GM19035 (cell line): ENCODE results near the gene PTRHD1.
A peak's percentile ranks its signal among the peaks of the same experiment; 100 is the strongest.
"Not testable (repeated sequence)": the region's sequence is repeated elsewhere in the genome, so short reads cannot be mapped to it uniquely, and the experiment has no call there.

Source experiments
- ATAC-seq: cut with Tn5 transposase; IDR thresholded peaks from one replicate; pipeline ENCODE4 v1.9.1; 2021; ENCODE audit not compliant: unreplicated experiment

The PTRHD1 gene, protein sequence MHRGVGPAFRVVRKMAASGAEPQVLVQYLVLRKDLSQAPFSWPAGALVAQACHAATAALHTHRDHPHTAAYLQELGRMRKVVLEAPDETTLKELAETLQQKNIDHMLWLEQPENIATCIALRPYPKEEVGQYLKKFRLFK

DNA sequence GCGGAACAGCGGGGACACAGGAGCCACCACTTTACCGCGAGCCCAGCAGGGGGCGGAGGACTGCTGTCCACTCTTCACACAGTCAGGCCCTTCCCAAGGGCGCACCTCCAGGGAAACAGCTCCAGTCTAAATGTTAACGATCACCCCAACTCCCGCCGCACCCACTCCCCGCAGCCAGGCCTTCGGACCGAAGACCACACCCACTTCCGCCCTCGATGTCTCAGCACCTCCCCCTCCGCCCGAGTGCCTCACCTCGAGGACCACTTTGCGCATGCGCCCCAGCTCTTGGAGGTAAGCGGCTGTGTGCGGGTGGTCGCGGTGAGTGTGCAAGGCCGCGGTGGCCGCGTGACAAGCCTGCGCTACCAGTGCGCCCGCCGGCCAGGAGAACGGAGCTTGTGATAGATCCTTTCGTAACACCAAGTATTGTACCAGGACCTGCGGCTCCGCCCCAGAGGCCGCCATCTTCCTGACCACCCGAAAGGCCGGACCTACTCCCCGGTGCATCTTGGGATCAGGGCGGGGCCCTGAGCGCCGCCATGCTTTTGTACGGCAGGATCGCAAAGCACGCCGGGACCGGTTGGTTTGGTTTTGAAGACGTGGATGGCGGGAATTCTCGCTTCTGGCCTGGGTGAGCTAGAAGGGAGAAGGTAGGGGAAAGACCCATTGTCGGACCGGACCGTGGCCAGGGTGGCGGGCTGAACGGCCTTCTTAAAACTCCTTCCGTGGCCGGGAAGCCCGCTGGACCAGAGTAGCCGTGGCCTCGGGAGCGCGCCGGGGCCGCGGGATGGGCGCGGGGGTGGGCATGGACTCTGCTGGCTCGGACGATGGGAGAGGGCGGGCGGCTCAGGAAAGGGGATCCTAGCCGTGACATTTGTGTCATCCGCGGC, at the start of gene PTRHD1, which contains the start of gene CENPO:
Gene PTRHD1 (minus strand): TSS at position 518 of the 887 bp plus-strand sequence. CDS start 14 bp downstream, at position 504.
Gene CENPO (plus strand): TSS at position 552 of the 887 bp plus-strand sequence. CDS start 495 bp downstream, outside the sequence.
- peak; percentile 97 for ATAC-seq

- ATAC-seq, result no peak
Measured at GRCh38 chr2:24842081-24843050, 49.2 kb upstream of the PTRHD1 start.

DNA sequence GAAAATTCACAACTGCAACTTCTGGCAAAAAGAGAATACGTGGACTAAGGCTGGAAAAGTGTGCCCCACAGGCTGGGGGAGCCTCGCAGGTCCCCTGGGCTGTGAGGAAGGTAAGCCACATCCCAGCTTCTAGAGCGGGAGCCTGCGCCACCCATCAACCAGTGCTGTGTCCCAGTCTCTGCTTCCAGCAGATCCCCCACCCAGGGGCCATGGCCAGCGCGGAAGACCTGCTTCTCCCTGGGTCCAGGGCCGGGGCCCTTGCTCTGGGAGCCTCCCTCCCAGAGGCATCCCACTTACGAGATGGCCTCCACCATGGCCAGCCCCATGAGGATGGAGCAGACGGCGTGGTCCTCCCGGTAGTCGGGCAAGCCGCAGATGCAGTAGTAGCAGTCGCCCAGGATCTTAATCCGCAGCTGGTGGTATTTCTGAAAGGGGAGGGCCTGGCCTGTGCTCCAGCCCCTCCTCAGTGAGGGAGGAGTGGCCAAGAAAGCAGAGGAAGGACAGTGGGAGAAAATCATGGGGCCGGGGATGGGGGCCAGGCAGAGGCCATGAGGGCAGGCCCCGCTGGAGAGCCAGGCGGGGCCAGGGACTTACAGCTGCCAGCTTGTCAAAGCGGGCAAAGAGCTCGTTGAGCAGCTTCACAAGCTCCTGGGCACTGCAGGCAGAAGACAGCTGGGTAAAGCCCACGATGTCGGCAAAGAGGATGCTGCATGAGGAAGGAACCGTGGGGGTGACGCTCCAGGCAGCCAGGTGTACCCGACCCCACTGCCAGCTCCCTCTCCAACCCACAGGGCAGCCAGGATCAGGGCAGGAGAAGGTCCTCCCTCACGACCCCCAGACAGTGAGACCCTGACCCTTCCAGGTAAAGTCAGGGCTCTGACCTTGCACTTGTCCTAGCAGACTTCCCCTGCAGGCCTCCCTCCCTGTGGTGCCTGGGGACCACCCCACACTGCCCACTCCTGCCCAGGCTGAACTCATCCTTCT, 48.1 kb upstream of the PTRHD1 start:
- no peak for ATAC-seq

GRCh38 chr2:24840164-24840869, 47.1 kb upstream of the PTRHD1 start:
- no peak for ATAC-seq

GRCh38 chr2:24839729-24840128, 46.5 kb upstream of the PTRHD1 start:
- ATAC-seq, result no peak

DNA sequence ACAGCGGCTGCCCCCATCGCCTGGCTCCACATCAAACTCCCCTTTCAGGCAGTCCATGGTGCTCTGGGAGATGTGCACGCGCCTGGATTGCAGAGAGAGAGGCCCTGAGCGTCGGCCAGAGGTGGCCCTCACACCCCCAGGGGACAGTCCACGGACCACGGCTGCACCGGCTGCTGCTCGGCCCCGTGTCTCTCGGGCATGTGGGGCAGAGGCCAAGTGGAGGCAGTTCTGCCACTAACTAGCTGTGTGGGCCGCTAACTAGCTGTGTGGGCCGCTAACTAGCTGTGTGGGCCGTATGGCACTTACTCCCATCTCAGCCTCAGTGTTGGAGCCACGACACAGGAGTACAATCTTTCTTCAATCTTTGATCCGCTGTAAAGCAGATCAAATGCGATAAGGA, 45.4 kb upstream of the PTRHD1 start:
- ATAC-seq, result no peak

DNA sequence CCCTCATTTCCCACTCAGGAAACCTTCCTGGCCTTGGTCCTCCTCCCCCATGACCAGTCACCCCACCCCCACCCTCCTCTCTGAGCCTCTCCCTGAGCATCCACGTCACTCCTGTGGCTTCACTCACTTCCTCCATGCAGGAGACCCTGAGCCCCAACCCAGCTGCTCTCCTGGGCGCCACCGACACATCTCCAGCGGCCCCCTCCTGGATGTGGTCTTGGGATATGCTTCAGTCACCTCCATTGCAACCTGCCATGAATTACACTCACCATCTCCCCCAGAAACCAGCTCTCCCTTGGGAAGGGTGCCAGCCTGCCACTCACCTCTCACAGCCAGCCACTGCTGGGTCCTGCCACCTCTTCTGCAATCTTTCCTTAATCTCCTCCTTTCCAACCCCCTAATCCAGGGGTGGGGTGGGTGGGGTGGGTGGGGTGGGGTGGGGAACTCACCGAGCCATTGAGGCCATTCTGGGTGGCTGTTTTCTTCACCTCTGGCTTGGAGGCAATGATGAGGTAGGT, 44.9 kb upstream of the PTRHD1 start:
- no peak for ATAC-seq

GRCh38 chr2:24836706-24837105, 43.5 kb upstream of the PTRHD1 start:
- no peak for ATAC-seq

GRCh38 chr2:24836206-24836605, 43.0 kb upstream of the PTRHD1 start:
- ATAC-seq, result no peak

DNA sequence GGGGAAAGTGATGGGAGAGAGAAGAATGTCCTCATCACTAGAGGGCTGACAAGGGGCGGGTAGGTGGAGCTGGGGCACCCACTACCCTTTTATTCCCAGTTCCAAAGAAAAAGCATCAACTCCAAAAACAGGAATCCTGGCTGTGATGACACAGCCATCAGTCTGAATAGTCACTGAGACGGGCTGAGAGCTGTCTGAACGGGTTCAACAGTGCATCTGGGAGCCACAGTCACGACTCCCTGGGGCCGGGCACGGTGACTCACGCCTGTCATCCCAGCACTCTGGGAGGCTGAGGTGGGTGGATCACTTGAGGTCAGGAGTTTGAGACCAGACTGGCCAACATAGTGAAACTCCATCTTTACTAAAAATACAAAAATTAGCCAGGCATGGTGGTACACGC, 42.2 kb upstream of the PTRHD1 start:
- not testable (repeated sequence) for ATAC-seq

DNA sequence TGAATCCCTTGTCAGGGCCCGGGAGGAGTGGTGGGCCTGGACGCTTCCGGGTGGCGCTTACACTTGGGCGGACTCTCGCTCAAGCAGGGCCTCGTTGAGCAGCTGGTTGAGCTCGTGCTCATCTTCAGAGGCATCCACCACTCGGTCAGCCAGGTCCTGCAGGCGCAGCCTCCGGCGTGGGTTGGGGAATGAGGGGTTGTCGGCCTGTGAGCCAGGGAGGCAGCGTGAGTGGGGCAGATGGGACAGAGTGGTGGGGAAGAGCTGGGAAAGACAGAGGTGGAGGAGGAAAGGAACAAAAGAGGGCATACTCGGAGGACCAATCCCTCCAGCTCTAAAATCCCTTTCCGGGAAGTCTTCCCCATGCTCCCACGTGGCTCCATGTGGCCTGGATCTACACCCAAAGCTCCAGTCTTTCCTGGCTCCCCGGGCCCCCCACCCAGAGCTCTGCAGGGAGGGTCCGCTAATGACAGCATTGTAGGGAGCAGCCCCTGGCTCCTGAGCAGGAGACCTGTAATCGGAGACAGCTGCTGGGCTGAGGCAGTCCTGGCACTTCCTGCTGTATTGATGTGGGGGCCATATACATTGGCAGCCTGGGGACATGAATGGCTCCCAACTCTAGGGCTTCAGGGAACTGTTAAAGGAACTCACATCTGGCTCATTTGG, 41.7 kb upstream of the PTRHD1 start:
- no peak for ATAC-seq

GRCh38 chr2:24833821-24834732, 40.9 kb upstream of the PTRHD1 start:
- ATAC-seq, result no peak

GRCh38 chr2:24832931-24833701, 39.9 kb upstream of the PTRHD1 start:
- no peak for ATAC-seq

GRCh38 chr2:24832521-24832920, 39.3 kb upstream of the PTRHD1 start:
- no peak for ATAC-seq

- no peak for ATAC-seq
Measured at GRCh38 chr2:24832073-24832461, 38.9 kb upstream of the PTRHD1 start.

DNA sequence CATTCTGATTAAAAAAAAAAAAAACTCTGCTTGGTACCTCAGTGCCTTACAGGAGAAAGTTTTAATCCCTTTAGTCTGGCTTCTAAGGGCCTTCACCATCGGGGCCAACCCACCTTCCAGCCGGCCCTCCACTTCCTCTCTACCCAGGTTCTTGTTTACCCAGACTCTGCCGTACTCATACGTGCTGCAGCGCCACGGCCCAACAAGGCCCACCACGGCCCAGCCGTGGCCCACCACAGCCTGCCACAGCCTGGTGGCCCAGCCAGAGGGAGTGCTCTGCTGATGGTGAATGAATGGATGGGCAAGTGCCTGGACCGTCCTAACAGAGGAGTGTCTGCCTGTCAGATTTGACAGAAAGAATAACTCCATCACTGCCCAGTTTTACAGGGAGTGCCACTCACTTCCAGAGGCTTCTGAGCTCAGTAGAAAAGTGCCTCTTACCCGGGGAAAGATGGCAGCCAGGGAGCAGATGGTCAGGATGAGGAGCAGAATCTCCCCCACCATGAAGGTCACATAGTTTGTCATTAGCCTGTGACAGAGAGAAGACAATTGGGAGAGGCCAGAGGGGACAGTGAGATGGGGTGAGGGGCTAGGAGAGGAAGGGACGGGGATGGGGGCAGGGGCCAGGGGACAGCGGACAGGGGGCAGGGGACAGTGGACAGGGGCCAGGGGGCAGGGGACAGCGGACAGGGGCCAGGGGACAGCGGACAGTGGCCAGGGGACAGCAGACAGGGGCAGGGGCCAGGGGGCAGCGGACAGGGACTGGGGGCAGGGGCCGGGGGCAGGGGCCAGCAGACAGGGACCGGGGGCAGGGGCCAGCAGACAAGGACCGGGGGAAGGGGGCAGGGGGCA, 38.3 kb upstream of the PTRHD1 start:
- ATAC-seq, result no peak
